ENCODE data around the gene ARID2. TPM values are rescaled to one million over a fixed set of nuclear protein-coding genes. Genes with fewer than 3 reads are reported as not detected.

Gene ARID2
- 6.2 to 10.1 TPM (median 9.1 TPM) in 5 replicates for total RNA-seq (2022; extraction: Qiagen RNA extraction; ENCODE audit: low read depth)

GRCh38 chr12:45729233-45730083 is at the start of gene ARID2:
ARID2 (plus strand) TSS chr12:45729706; CDS start chr12:45729837, 131 bp downstream.

Data from A549 treated with RU486 at 1 μM for 4 hours (cell line).